Astrocyte (in vitro differentiated cells and primary cell): ENCODE data around the gene C5. TPM values are rescaled to one million over a fixed set of nuclear protein-coding genes. Genes with fewer than 3 reads are reported as not detected.
A peak's percentile ranks its signal among the peaks of the same experiment; 100 is the strongest.

ENCODE experiments used
- DNase-seq: peaks from one replicate; pipeline ENCODE4 v3.0.0-alpha.2; 2010; ENCODE audit warnings: low read depth
- FAIRE-seq: peaks from 2 replicates; lab custom pipeline; 2011; peaks lifted over from hg19 to GRCh38; lab: Jason Lieb, UNC
- H2AFZ ChIP-seq: 2 replicates; pipeline ENCODE4 v1.6.0; 2012; ENCODE audit warnings: low read depth, low read length, inconsistent platforms
- H3K27ac ChIP-seq: 2 replicates; pipeline ENCODE4 v1.5.1; 2011; ENCODE audit warnings: low read depth, low read length, inconsistent platforms
- H3K27me3 ChIP-seq: 2 replicates; pipeline ENCODE4 v1.6.0; 2011; ENCODE audit warnings: low read length, inconsistent platforms; ENCODE audit not compliant: insufficient read depth
- H3K36me3 ChIP-seq: 2 replicates; pipeline ENCODE4 v1.5.1; 2011; ENCODE audit warnings: low read length, inconsistent platforms; ENCODE audit not compliant: insufficient read depth
- H3K4me1 ChIP-seq: 2 replicates; pipeline ENCODE4 v1.5.1; 2011; ENCODE audit warnings: low read length, inconsistent platforms; ENCODE audit not compliant: insufficient read depth
- H3K4me2 ChIP-seq: 2 replicates; pipeline ENCODE4 v1.6.0; 2012; ENCODE audit warnings: low read length, inconsistent platforms
- H3K4me3 ChIP-seq: 2 replicates; pipeline ENCODE4 v1.5.1; 2011; ENCODE audit warnings: low read depth, mild to moderate bottlenecking, low read length, inconsistent platforms; ENCODE audit not compliant: insufficient read depth
- H3K79me2 ChIP-seq: 2 replicates; pipeline ENCODE4 v1.6.0; 2012; ENCODE audit warnings: mild to moderate bottlenecking, low read length, inconsistent platforms; ENCODE audit not compliant: insufficient read depth
- H3K9ac ChIP-seq: 2 replicates; pipeline ENCODE4 v1.6.0; 2012; ENCODE audit warnings: mild to moderate bottlenecking, low read length, inconsistent platforms
- H3K9me3 ChIP-seq: 2 replicates; pipeline ENCODE4 v1.5.1; 2012; ENCODE audit warnings: low read depth, mild to moderate bottlenecking, low read length, inconsistent platforms; ENCODE audit not compliant: insufficient read depth
- H4K20me1 ChIP-seq: 2 replicates; pipeline ENCODE4 v1.6.0; 2012; ENCODE audit warnings: low read length, inconsistent platforms; ENCODE audit not compliant: insufficient read depth
- H3K27ac Mint-ChIP-seq: one replicate; pipeline ENCODE4 v1.8.0; 2021; ENCODE audit warnings: mild to moderate bottlenecking, mixed read lengths; ENCODE audit not compliant: unreplicated experiment
- H3K27me3 Mint-ChIP-seq: one replicate; pipeline ENCODE4 v1.8.0; 2021; ENCODE audit warnings: low read depth, mixed read lengths; ENCODE audit not compliant: unreplicated experiment
- H3K36me3 Mint-ChIP-seq: one replicate; pipeline ENCODE4 v1.8.0; 2021; ENCODE audit warnings: low read depth, mixed read lengths; ENCODE audit not compliant: unreplicated experiment
- H3K4me1 Mint-ChIP-seq: one replicate; pipeline ENCODE4 v1.8.0; 2021; ENCODE audit warnings: low read depth, mixed read lengths; ENCODE audit not compliant: unreplicated experiment
- H3K4me3 Mint-ChIP-seq: one replicate; pipeline ENCODE4 v1.8.0; 2021; ENCODE audit warnings: mild to moderate bottlenecking, moderate library complexity, mixed read lengths; ENCODE audit not compliant: unreplicated experiment
- H3K9me3 Mint-ChIP-seq: one replicate; pipeline ENCODE4 v1.8.0; 2021; ENCODE audit warnings: mild to moderate bottlenecking, mixed read lengths; ENCODE audit not compliant: unreplicated experiment
- EZH2 ChIP-seq: IDR thresholded peaks from 2 replicates; pipeline ENCODE4 v1.6.1; 2012; ENCODE audit warnings: mild to moderate bottlenecking, low read length, inconsistent platforms; ENCODE audit not compliant: insufficient read depth
- total RNA-seq: library from RNA; stranded (reverse); gene quantifications from 2 replicates; pipeline ENCODE4 v1.2.1, GENCODE V29; 2021
- TF ChIP-seq, protein P1 (sequence below): IDR thresholded peaks from 2 replicates; pipeline ENCODE4 v1.5.1; 2011; ENCODE audit warnings: low read depth, mild to moderate bottlenecking, inconsistent platforms, low read length, moderate library complexity; ENCODE audit not compliant: insufficient read depth

Gene C5
- total RNA-seq, 1 donor from 2014 or later = 1.1 TPM

DNA sequence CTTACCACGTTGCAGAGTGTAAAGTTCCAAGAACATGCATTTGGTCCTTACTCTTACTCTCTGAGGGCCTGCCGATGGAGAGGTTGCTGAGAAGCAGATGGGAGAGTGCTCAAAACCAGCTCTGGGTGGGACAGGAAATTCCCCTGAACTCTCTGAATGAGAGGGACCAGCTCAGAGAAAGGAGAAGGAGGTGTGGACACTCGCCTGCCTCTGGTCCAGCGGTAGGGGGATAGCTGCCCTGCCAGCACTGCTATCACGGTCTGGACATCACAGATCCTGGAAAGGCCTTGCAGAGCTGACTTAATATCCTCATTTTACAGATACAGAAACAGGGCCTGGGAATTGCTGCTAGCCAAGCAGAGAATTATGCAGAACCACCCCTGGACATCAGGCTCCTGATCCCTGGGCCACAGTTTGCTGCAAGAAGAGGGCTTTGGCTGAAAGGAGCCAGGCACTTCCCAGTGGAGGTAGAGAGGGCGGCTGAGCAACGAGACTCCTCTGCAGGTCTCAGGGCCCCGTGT, 128.4 kb downstream of the C5 start:
- DNase-seq (no peak), FAIRE-seq (no peak)
- peaks cover 2% of the 10 kb centered on the region for H3K9me3 Mint-ChIP-seq
- no peak overlapping the region for H2AFZ ChIP-seq
- H3K4me1 Mint-ChIP-seq = peaks cover 30% of the 10 kb centered on the region
- no peaks in the 10 kb centered on the region for H3K79me2 ChIP-seq
- no peaks in the 10 kb centered on the region for H4K20me1 ChIP-seq
- peaks cover 21% of the 10 kb centered on the region for H3K4me1 ChIP-seq
- H3K36me3 ChIP-seq = no peaks in the 10 kb centered on the region
- no peak overlapping the region for H3K4me3 Mint-ChIP-seq
- H3K9me3 ChIP-seq = no peaks in the 10 kb centered on the region
- H3K9ac ChIP-seq = no peak overlapping the region
- H3K4me2 ChIP-seq = no peak overlapping the region
- H3K27me3 Mint-ChIP-seq = no peaks in the 10 kb centered on the region
- H3K4me3 ChIP-seq = no peak overlapping the region
- H3K27ac Mint-ChIP-seq = no peak overlapping the region
- TF ChIP-seq EZH2 = no peak
- TF ChIP-seq, protein P1, sequence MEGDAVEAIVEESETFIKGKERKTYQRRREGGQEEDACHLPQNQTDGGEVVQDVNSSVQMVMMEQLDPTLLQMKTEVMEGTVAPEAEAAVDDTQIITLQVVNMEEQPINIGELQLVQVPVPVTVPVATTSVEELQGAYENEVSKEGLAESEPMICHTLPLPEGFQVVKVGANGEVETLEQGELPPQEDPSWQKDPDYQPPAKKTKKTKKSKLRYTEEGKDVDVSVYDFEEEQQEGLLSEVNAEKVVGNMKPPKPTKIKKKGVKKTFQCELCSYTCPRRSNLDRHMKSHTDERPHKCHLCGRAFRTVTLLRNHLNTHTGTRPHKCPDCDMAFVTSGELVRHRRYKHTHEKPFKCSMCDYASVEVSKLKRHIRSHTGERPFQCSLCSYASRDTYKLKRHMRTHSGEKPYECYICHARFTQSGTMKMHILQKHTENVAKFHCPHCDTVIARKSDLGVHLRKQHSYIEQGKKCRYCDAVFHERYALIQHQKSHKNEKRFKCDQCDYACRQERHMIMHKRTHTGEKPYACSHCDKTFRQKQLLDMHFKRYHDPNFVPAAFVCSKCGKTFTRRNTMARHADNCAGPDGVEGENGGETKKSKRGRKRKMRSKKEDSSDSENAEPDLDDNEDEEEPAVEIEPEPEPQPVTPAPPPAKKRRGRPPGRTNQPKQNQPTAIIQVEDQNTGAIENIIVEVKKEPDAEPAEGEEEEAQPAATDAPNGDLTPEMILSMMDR = no peak
- no peaks in the 10 kb centered on the region for H3K36me3 Mint-ChIP-seq
- no peak overlapping the region for H3K27ac ChIP-seq
- no peaks in the 10 kb centered on the region for H3K27me3 ChIP-seq

GRCh38 chr9:120920806-120921178, 129.3 kb downstream of the C5 start:
- Histone ChIP-seq H3K4me3 (no peak overlapping the region), H3K79me2 (no peaks in the 10 kb centered on the region), H3K4me2 (no peak overlapping the region), H3K36me3 (no peaks in the 10 kb centered on the region), H4K20me1 (no peaks in the 10 kb centered on the region), H3K4me1 (peaks cover 13% of the 10 kb centered on the region), H3K9ac (no peak overlapping the region), H3K27me3 (no peaks in the 10 kb centered on the region), H3K27ac (no peak overlapping the region), H2AFZ (no peak overlapping the region), H3K9me3 (no peaks in the 10 kb centered on the region)
- FAIRE-seq (no peak), DNase-seq (no peak)
- Mint-ChIP-seq H3K36me3 (no peaks in the 10 kb centered on the region), H3K4me1 (peaks cover 24% of the 10 kb centered on the region), H3K9me3 (peaks cover 2% of the 10 kb centered on the region), H3K27me3 (no peaks in the 10 kb centered on the region), H3K4me3 (no peak overlapping the region), H3K27ac (no peak overlapping the region)
- no peak for TF ChIP-seq EZH2
- TF ChIP-seq, protein P1 = no peak

GRCh38 chr9:120919843-120920805, 130.0 kb downstream of the C5 start:
- no peaks in the 10 kb centered on the region for H3K27me3 Mint-ChIP-seq
- Histone ChIP-seq H3K27me3 (no peaks in the 10 kb centered on the region), H3K79me2 (no peaks in the 10 kb centered on the region), H3K4me3 (no peak overlapping the region), H4K20me1 (no peaks in the 10 kb centered on the region), H3K36me3 (no peaks in the 10 kb centered on the region), H3K9me3 (no peaks in the 10 kb centered on the region), H3K4me2 (no peak overlapping the region), H2AFZ (no peak overlapping the region), H3K4me1 (peaks cover 8% of the 10 kb centered on the region), H3K27ac (no peak overlapping the region), H3K9ac (peak overlapping the region; percentile 0)
- FAIRE-seq = no peak
- H3K27ac Mint-ChIP-seq = peak overlapping the region; percentile 66
- H3K36me3 Mint-ChIP-seq = no peaks in the 10 kb centered on the region
- DNase-seq = no peak
- H3K4me3 Mint-ChIP-seq = no peak overlapping the region
- TF ChIP-seq EZH2 = no peak
- TF ChIP-seq, protein P1 = no peak
- peaks cover 2% of the 10 kb centered on the region for H3K9me3 Mint-ChIP-seq
- H3K4me1 Mint-ChIP-seq = peaks cover 19% of the 10 kb centered on the region
